Astrocyte (in vitro differentiated cells and primary cell): ENCODE measurements around the gene ZNF195.
A peak's percentile ranks its signal among the peaks of the same experiment; 100 is the strongest.

Source experiments
- EZH2 ChIP-seq: IDR thresholded peaks from 2 replicates; pipeline ENCODE4 v1.6.1; 2012; ENCODE audit warnings: mild to moderate bottlenecking, low read length, inconsistent platforms; ENCODE audit not compliant: insufficient read depth
- TF ChIP-seq, protein P1 (sequence below): IDR thresholded peaks from 2 replicates; pipeline ENCODE4 v1.5.1; 2011; ENCODE audit warnings: low read depth, mild to moderate bottlenecking, inconsistent platforms, low read length, moderate library complexity; ENCODE audit not compliant: insufficient read depth

DNA sequence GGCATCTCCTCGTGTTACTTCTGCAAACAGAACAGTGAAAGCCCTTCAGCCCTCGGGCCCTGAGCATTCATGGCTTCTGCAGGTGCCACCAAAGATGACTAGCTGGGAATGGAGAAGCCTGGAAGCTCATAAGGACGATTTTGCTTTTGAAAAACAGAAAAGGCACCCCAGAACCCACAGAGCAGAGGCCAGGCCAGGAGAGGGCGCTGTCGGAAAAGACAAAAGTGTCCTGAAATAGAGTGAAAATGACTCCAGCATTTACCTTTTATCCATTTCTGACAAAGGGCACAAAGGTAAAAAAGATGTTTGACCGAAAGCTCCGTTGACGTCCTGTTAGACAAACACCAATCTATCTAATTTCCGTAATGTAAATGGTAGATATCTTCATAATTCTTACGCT lies 37.6 kb downstream of the ZNF195 start:
- TF ChIP-seq, protein P1, sequence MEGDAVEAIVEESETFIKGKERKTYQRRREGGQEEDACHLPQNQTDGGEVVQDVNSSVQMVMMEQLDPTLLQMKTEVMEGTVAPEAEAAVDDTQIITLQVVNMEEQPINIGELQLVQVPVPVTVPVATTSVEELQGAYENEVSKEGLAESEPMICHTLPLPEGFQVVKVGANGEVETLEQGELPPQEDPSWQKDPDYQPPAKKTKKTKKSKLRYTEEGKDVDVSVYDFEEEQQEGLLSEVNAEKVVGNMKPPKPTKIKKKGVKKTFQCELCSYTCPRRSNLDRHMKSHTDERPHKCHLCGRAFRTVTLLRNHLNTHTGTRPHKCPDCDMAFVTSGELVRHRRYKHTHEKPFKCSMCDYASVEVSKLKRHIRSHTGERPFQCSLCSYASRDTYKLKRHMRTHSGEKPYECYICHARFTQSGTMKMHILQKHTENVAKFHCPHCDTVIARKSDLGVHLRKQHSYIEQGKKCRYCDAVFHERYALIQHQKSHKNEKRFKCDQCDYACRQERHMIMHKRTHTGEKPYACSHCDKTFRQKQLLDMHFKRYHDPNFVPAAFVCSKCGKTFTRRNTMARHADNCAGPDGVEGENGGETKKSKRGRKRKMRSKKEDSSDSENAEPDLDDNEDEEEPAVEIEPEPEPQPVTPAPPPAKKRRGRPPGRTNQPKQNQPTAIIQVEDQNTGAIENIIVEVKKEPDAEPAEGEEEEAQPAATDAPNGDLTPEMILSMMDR = peak; percentile 30
- TF ChIP-seq EZH2 = no peak
